H1 (cell line): ENCODE measurements around the gene AP3D1. TPM values are rescaled to one million over a fixed set of nuclear protein-coding genes. Genes with fewer than 3 reads are reported as not detected.

Experiments
- ATF2 ChIP-seq: IDR thresholded peaks from 2 replicates; pipeline ENCODE4 v1.6.1; 2012; ENCODE audit warnings: low read length, inconsistent platforms
- BCL11A ChIP-seq, 2 experiments: IDR thresholded peaks; one replicate each; pipeline ENCODE4 v1.6.1; 2011; ENCODE audit warnings: low read depth in 2 of 2, low read length in 2 of 2, mild to moderate bottlenecking in 2 of 2
- BRCA1 ChIP-seq: IDR thresholded peaks from 2 replicates; pipeline ENCODE4 v1.6.1; 2012; ENCODE audit warnings: low read depth, low read length, improper control_type of control experiment
- CTCF ChIP-seq, 3 experiments: IDR thresholded peaks; 1 replicate in 2 of 3; 2 replicates in 1 of 3; pipeline versions ENCODE4 v1.5.1 to v1.6.1; 2011; ENCODE audit warnings: low read length in 3 of 3, mild to moderate bottlenecking in 3 of 3, inconsistent platforms in 2 of 3, low read depth in 1 of 3, moderate library complexity in 1 of 3; ENCODE audit not compliant: insufficient read depth in 1 of 3; ENCODE audit errors: control extremely low read depth in 1 of 3
- HDAC6 ChIP-seq: IDR thresholded peaks from one replicate; pipeline ENCODE4 v1.7.1; 2012; ENCODE audit warnings: low read depth, mild to moderate bottlenecking, inconsistent platforms, low read length, moderate library complexity
- SIRT6 ChIP-seq: IDR thresholded peaks from one replicate; pipeline ENCODE4 v1.7.1; 2012; ENCODE audit warnings: low read length, inconsistent platforms
- YY1 ChIP-seq: IDR thresholded peaks from 2 replicates; pipeline ENCODE4 v1.6.1; 2011; ENCODE audit warnings: low read depth, mild to moderate bottlenecking, low read length
- polyA plus RNA-seq, 7 experiments: library from polyadenylated mRNA; depleted of rRNA in 3 of 7; stranded (reverse) in 5 of 7; unstranded in 2 of 7; fragments of >200 nt in 5 of 7; fragments of 200-250 nt in 2 of 7; gene quantifications; 1 replicate in 5 of 7; 2 replicates in 1 of 7; 4 replicates in 1 of 7; pipeline versions ENCODE4 v1.2.1 to v1.2.3, GENCODE V29; 2011 to 2013; ENCODE audit warnings: missing spikeins in 2 of 7, mixed read lengths in 2 of 7
- total RNA-seq: library from RNA; stranded (reverse); fragmentation: NEBNext Ultra II Directional; extraction: Animal tissue kit (Norgen Biotek cat#: 25700); gene quantifications from 2 replicates; pipeline ENCODE4 v1.2.1, GENCODE V29; 2021

AP3D1 gene
- total and polyA plus RNA-seq, 2 of the 8 experiments (the other 6 are each of a cell fraction or from before 2014, with no cell fraction given) = 161 to 174 TPM

GRCh38 chr19:2195361-2195760, 44.0 kb upstream of the AP3D1 start (continued):
- no peak for TF ChIP-seq CTCF (IDR thresholded peaks at IDR 0.05; ENCODE audit: control extremely low read depth in 1 of 3, insufficient read depth in 1 of 3, low read depth in 1 of 3, low read length in 3 of 3)
- TF ChIP-seq YY1 = no peak
- TF ChIP-seq ATF2 = no peak
- no peak for TF ChIP-seq BRCA1
- TF ChIP-seq SIRT6 = no peak
- TF ChIP-seq HDAC6 = no peak
- no peak for TF ChIP-seq BCL11A (IDR thresholded peaks at IDR 0.05; ENCODE audit: low read depth in 2 of 2, low read length in 2 of 2)
